HEK293 (cell line): ENCODE results near the gene LRRFIP1.

Experiments
- CTCF ChIA-PET: fragments of 350-600 bp; formaldehyde crosslinking; extraction: SDS; loops from one replicate; lab custom pipeline; 2021; ENCODE audit warnings: antibody characterized with exemption; lab: Yijun Ruan, JAX
- POLR2A ChIA-PET: fragments of 300-600 bp; formaldehyde crosslinking; extraction: SDS; loops from one replicate; lab custom pipeline; 2020; ENCODE audit warnings: antibody characterized with exemption, inconsistent platforms; lab: Yijun Ruan, JAX
- H3K27ac ChIP-seq: fragments of 200-500 bp; sonication (Bioruptor generic); 2 replicates; pipeline ENCODE4 v1.5.1; 2014; ENCODE audit warnings: low read depth, low read length, control low read depth, inconsistent platforms; ENCODE audit errors: extremely low read depth
- H3K36me3 ChIP-seq, 2 experiments: fragments of 200-500 bp in 1 of 2; sonication (Bioruptor generic) in 1 of 2; 1 replicate in 1 of 2; 2 replicates in 1 of 2; pipeline ENCODE4 v1.5.1; 2014 to 2017; ENCODE audit warnings: inconsistent platforms in 2 of 2, low read length in 2 of 2; ENCODE audit not compliant: control insufficient read depth in 2 of 2, insufficient read depth in 1 of 2
- H3K4me1 ChIP-seq: fragments of 200-500 bp; sonication (Bioruptor generic); 2 replicates; pipeline ENCODE4 v1.5.1; 2014; ENCODE audit warnings: mild to moderate bottlenecking, low read length, inconsistent platforms; ENCODE audit not compliant: control insufficient read depth, insufficient read depth
- H3K4me3 ChIP-seq: 2 replicates; pipeline ENCODE4 v1.5.1; 2011; ENCODE audit warnings: low read depth, mild to moderate bottlenecking, control low read depth, low read length, moderate library complexity
- H3K9me3 ChIP-seq: fragments of 200-500 bp; sonication (Bioruptor generic); 2 replicates; pipeline ENCODE4 v1.5.1; 2014; ENCODE audit warnings: low read depth, low read length, inconsistent platforms; ENCODE audit not compliant: control insufficient read depth, insufficient read depth
- EGR2 ChIP-seq: fragments of 450-650 bp; formaldehyde crosslinking; IDR thresholded peaks from 2 replicates; pipeline ENCODE4 v1.5.1; 2016; ENCODE audit warnings: low read depth, missing biosample characterization, missing genetic modification characterization
- FEZF1 ChIP-seq: fragments of 450-650 bp; formaldehyde crosslinking; IDR thresholded peaks from 2 replicates; pipeline ENCODE4 v1.5.1; 2016; ENCODE audit warnings: missing biosample characterization, missing genetic modification characterization
- GLI2 ChIP-seq: fragments of 450-650 bp; formaldehyde crosslinking; IDR thresholded peaks from 2 replicates; pipeline ENCODE4; 2017; ENCODE audit warnings: missing biosample characterization, missing genetic modification characterization, low read depth, borderline replicate concordance
- HOXA7 ChIP-seq: sonication (generic); formaldehyde crosslinking; IDR thresholded peaks from 2 replicates; pipeline ENCODE4 v1.8.1; 2022; ENCODE audit warnings: missing genetic modification reagents, borderline replicate concordance
- PRDM1 ChIP-seq: fragments of 450-650 bp; formaldehyde crosslinking; IDR thresholded peaks from 2 replicates; pipeline ENCODE4; 2016; ENCODE audit warnings: missing biosample characterization, missing genetic modification characterization
- SP2 ChIP-seq: fragments of 450-650 bp; formaldehyde crosslinking; IDR thresholded peaks from 2 replicates; pipeline ENCODE4 v1.5.1; 2016; ENCODE audit warnings: missing biosample characterization, missing genetic modification characterization
- TCF7L2 ChIP-seq: IDR thresholded peaks from 2 replicates; pipeline ENCODE4 v1.6.1; 2011; ENCODE audit warnings: low read depth, mild to moderate bottlenecking, inconsistent platforms, low read length, moderate library complexity, borderline replicate concordance
- ZBTB6 ChIP-seq: fragments of 450-650 bp; formaldehyde crosslinking; IDR thresholded peaks from 2 replicates; pipeline ENCODE4 v1.5.1; 2017; ENCODE audit warnings: missing biosample characterization, missing genetic modification characterization
- ZFP69B ChIP-seq: fragments of 450-650 bp; formaldehyde crosslinking; IDR thresholded peaks from 2 replicates; pipeline ENCODE4 v1.5.1; 2016; ENCODE audit warnings: missing biosample characterization, missing genetic modification characterization
- ZNF112 ChIP-seq: fragments of 450-650 bp; formaldehyde crosslinking; IDR thresholded peaks from 2 replicates; pipeline ENCODE4 v1.5.0; 2017; ENCODE audit warnings: missing biosample characterization, missing genetic modification characterization
- ZNF174 ChIP-seq: fragments of 450-650 bp; formaldehyde crosslinking; IDR thresholded peaks from 2 replicates; pipeline ENCODE4 v1.5.0; 2017; ENCODE audit warnings: missing biosample characterization, mild to moderate bottlenecking, missing genetic modification characterization
- ZNF2 ChIP-seq: fragments of 450-650 bp; formaldehyde crosslinking; IDR thresholded peaks from 2 replicates; pipeline ENCODE4 v1.5.1; 2016; ENCODE audit warnings: missing biosample characterization, missing genetic modification characterization
- ZNF23 ChIP-seq: fragments of 450-650 bp; formaldehyde crosslinking; IDR thresholded peaks from 2 replicates; pipeline ENCODE4 v1.5.1; 2016; ENCODE audit warnings: missing biosample characterization, missing genetic modification characterization, borderline replicate concordance
- ZNF239 ChIP-seq: fragments of 450-650 bp; formaldehyde crosslinking; IDR thresholded peaks from 2 replicates; pipeline ENCODE4 v1.5.1; 2016; ENCODE audit warnings: missing biosample characterization, missing genetic modification characterization
- ZNF335 ChIP-seq: fragments of 450-650 bp; formaldehyde crosslinking; conservative IDR thresholded peaks from 2 replicates; pipeline ENCODE4 v1.5.1; 2016; ENCODE audit warnings: missing biosample characterization, missing genetic modification characterization
- ZNF37A ChIP-seq: fragments of 450-650 bp; IDR thresholded peaks from 2 replicates; pipeline ENCODE4 v1.5.1; 2018; ENCODE audit warnings: missing biosample characterization, missing genetic modification characterization
- ZNF529 ChIP-seq: fragments of 450-650 bp; formaldehyde crosslinking; IDR thresholded peaks from 2 replicates; pipeline ENCODE4 v1.5.1; 2017; ENCODE audit warnings: missing genetic modification characterization, missing biosample characterization; ENCODE audit not compliant: insufficient replicate concordance
- ZNF555 ChIP-seq: fragments of 450-650 bp; formaldehyde crosslinking; conservative IDR thresholded peaks from 2 replicates; pipeline ENCODE4 v1.5.1; 2017; ENCODE audit warnings: missing biosample characterization, mild to moderate bottlenecking, missing genetic modification characterization, inconsistent platforms
- ZNF560 ChIP-seq: fragments of 450-650 bp; formaldehyde crosslinking; IDR thresholded peaks from 2 replicates; pipeline ENCODE4 v1.5.1; 2017; ENCODE audit warnings: missing biosample characterization, missing genetic modification characterization, borderline replicate concordance
- ZNF610 ChIP-seq: fragments of 450-650 bp; formaldehyde crosslinking; IDR thresholded peaks from 2 replicates; pipeline ENCODE4 v1.5.1; 2016; ENCODE audit warnings: missing biosample characterization, missing genetic modification characterization, borderline replicate concordance
- ZNF624 ChIP-seq: fragments of 450-650 bp; formaldehyde crosslinking; IDR thresholded peaks from 2 replicates; pipeline ENCODE4 v1.5.1; 2017; ENCODE audit warnings: missing biosample characterization, missing genetic modification characterization
- ZNF654 ChIP-seq: fragments of 450-650 bp; formaldehyde crosslinking; IDR thresholded peaks from 2 replicates; pipeline ENCODE4 v1.5.1; 2016; ENCODE audit warnings: low read depth, missing biosample characterization, missing genetic modification characterization
- ZNF76 ChIP-seq: fragments of 450-650 bp; formaldehyde crosslinking; IDR thresholded peaks from 2 replicates; pipeline ENCODE4; 2016; ENCODE audit warnings: low read depth, missing biosample characterization, missing genetic modification characterization, borderline replicate concordance
- ZSCAN16 ChIP-seq: fragments of 450-650 bp; formaldehyde crosslinking; IDR thresholded peaks from 2 replicates; pipeline ENCODE4 v1.5.1; 2016; ENCODE audit warnings: missing biosample characterization, missing genetic modification characterization

LRRFIP1 gene

GRCh38 chr2:237603718-237604362 lies 23.5 kb upstream of the LRRFIP1 start:
- Histone ChIP-seq H3K9me3 (no peaks in the 10 kb centered on the region), H3K4me1 (no peaks in the 10 kb centered on the region), H3K36me3 (no peaks in the 10 kb centered on the region), H3K4me3 (no peak overlapping the region), H3K27ac (no peak overlapping the region)
- ChIA-PET CTCF (interaction anchor here (0.9 to 1.8 kb wide), 2 partner anchors 31 to 187 kb away, joined by 3 to 5 read pairs; no protein-coding TSS in a partner anchor), POLR2A (no interaction called here)
- no peak for TF ChIP-seq PRDM1 (tag by site-specific recombination)
- no peak for TF ChIP-seq FEZF1
- no peak for TF ChIP-seq ZNF112 (tag by site-specific recombination)
- no peak for TF ChIP-seq ZNF23 (tag by site-specific recombination)
- TF ChIP-seq SP2 (tag by site-specific recombination) = no peak
- TF ChIP-seq ZNF654 (tag by site-specific recombination) = no peak
- TF ChIP-seq TCF7L2 = no peak
- no peak for TF ChIP-seq ZNF174 (tag by site-specific recombination)
- TF ChIP-seq ZNF37A = no peak
- no peak for TF ChIP-seq ZFP69B (tag by site-specific recombination)
- TF ChIP-seq ZNF560 = no peak
- no peak for TF ChIP-seq ZSCAN16 (tag by site-specific recombination)

- no peak overlapping the region for H3K27ac ChIP-seq
- TF ChIP-seq ZNF610 (tag by site-specific recombination) (no peak), ZNF555 (tag by site-specific recombination) (no peak), ZNF335 (tag by site-specific recombination) (no peak), ZNF529 (tag by site-specific recombination) (no peak), ZNF2 (tag by site-specific recombination) (no peak), EGR2 (tag by site-specific recombination) (no peak), GLI2 (tag by site-specific recombination) (no peak), ZBTB6 (tag by site-specific recombination) (no peak), ZNF654 (tag by site-specific recombination) (no peak), TCF7L2 (no peak), ZNF76 (tag by site-specific recombination) (no peak), HOXA7 (no peak), ZNF239 (tag by site-specific recombination) (no peak), ZNF624 (tag by site-specific recombination) (no peak)
- no peaks in the 10 kb centered on the region for H3K4me1 ChIP-seq
- H3K36me3 ChIP-seq = no peaks in the 10 kb centered on the region
- ChIA-PET POLR2A (no interaction called here), CTCF (interaction anchor here (0.5 to 1.8 kb wide), 3 partner anchors 32 to 186 kb away, joined by 3 to 5 read pairs (median 3); no protein-coding TSS in a partner anchor)
- H3K9me3 ChIP-seq = no peaks in the 10 kb centered on the region
- no peak overlapping the region for H3K4me3 ChIP-seq
These were observed 23.0 kb upstream of the LRRFIP1 start for GRCh38 chr2:237604391-237604790.
